Measurements from ENCODE around the gene MAT2A. TPM values are rescaled to one million over a fixed set of nuclear protein-coding genes. Genes with fewer than 3 reads are reported as not detected.

The MAT2A gene
- total and polyA plus RNA-seq, 2 of the 8 experiments (the other 6 are each of a cell fraction or from before 2014, with no cell fraction given) = 255 to 307 TPM

- DNase-seq (ENCODE audit: low read depth in 1 of 2, low spot score in 2 of 2) (no peak), FAIRE-seq (no peak)
- Histone ChIP-seq H4K20me1 (replicated peaks in 1 of 2; ENCODE audit: control insufficient read depth in 1 of 2, insufficient read depth in 2 of 2, low read length in 2 of 2) (no peaks in the 10 kb centered on the region), H3K23ac (ENCODE audit: insufficient read length) (no peak overlapping the region), H3K14ac (ENCODE audit: insufficient read length) (no peak overlapping the region), H3K27me3 (replicated peaks in 1 of 4; ENCODE audit: control insufficient read depth in 3 of 4, extremely low read depth in 1 of 4, insufficient read depth in 3 of 4, low read length in 3 of 4) (no peaks in the 10 kb centered on the region), H2BK15ac (ENCODE audit: low read length) (no peak overlapping the region), H4K5ac (ENCODE audit: insufficient read length, low read depth, low read length) (no peak overlapping the region), H3K23me2 (ENCODE audit: low read depth, low read length) (no peaks in the 10 kb centered on the region), H3K18ac (ENCODE audit: extremely low read depth, low read length) (no peak overlapping the region), H3K56ac (replicated peaks; ENCODE audit: insufficient read length, low read depth, low read length) (no peak overlapping the region), H3K79me2 (ENCODE audit: control insufficient read depth in 1 of 2, insufficient read depth in 2 of 2, low read length in 2 of 2) (peaks cover 0 to 3% of the 10 kb centered on the region in 2 experiments; a peak in 1 of 4 replicates), H3K9ac (replicated peaks in 1 of 4; ENCODE audit: extremely low read depth in 1 of 4, low read depth in 3 of 4, low read length in 3 of 4) (no peak overlapping the region), H2BK12ac (ENCODE audit: low read depth, low read length) (no peak overlapping the region), H3K9me3 (ENCODE audit: insufficient read depth in 2 of 2, low read depth in 1 of 2, low read length in 1 of 2) (no peaks in the 10 kb centered on the region), H2BK20ac (ENCODE audit: low read length) (no peak overlapping the region), H3K4me2 (ENCODE audit: insufficient read depth in 1 of 2, low read depth in 2 of 2, low read length in 2 of 2) (no peak overlapping the region), H3K4me1 (replicated peaks in 1 of 4; ENCODE audit: control insufficient read depth in 3 of 4, insufficient read depth in 4 of 4, low read length in 3 of 4) (no peaks in the 10 kb centered on the region), H3K36me3 (ENCODE audit: control insufficient read depth in 2 of 4, insufficient read depth in 4 of 4, low read length in 3 of 4) (no peaks in the 10 kb centered on the region), H3K4me3 (ENCODE audit: extremely low read depth in 1 of 4, insufficient read depth in 2 of 4, low read depth in 3 of 4, low read length in 4 of 4) (no peak overlapping the region), H2BK120ac (replicated peaks; ENCODE audit: low read depth, low read length) (no peak overlapping the region), H2AK5ac (ENCODE audit: low read depth, low read length) (no peak overlapping the region), H2BK5ac (ENCODE audit: low read depth, low read length) (no peak overlapping the region), H3K4ac (replicated peaks; ENCODE audit: insufficient read length, low read depth, low read length) (no peak overlapping the region), H2AFZ (ENCODE audit: low read length) (no peak overlapping the region), H4K8ac (ENCODE audit: extremely low read depth, insufficient read depth, low read length) (no peak overlapping the region), H3K27ac (ENCODE audit: low read depth, low read length) (no peak overlapping the region), H4K91ac (replicated peaks; ENCODE audit: insufficient read length, low read length) (no peak overlapping the region), H3K79me1 (ENCODE audit: low read depth, low read length) (no peaks in the 10 kb centered on the region)
- POLR2A ChIA-PET (ENCODE audit: partially characterized antibody) = interaction anchor here (0.6 to 38.6 kb wide), 5 partner anchors 9 to 99 kb away, joined by 3 to 1889 read pairs (median 347); partner anchors contain the start of genes CAPG, GGCX and SH2D6
- CTCF ChIA-PET (ENCODE audit: partially characterized antibody) = interaction anchor here (1.0 to 1.5 kb wide), 7 partner anchors 9 to 142 kb away, joined by 3 to 4 read pairs (median 3); no protein-coding TSS in a partner anchor
- 52% methylated on average over 2 of the region's 2 CpGs; no CpG with 5 or more reads in 1 of the 2 experiments for WGBS, 2 experiments (ENCODE audit: extremely low coverage in 1 of 2, insufficient coverage in 1 of 2, insufficient read length in 1 of 2, insufficient replicate concordance in 2 of 2, low coverage in 1 of 2, low lambda C conversion rate in 2 of 2, missing lambda C conversion rate in 1 of 2)
- TF ChIP-seq MAFK (IDR thresholded peaks at IDR 0.05; ENCODE audit: low read depth, low read length) = no peak
- no peak for TF ChIP-seq NRF1 (IDR thresholded peaks at IDR 0.05; ENCODE audit: low read depth, low read length)
- TF ChIP-seq TBP (IDR thresholded peaks at IDR 0.05; ENCODE audit: low read depth, low read length) = no peak
- no peak for TF ChIP-seq MAX (IDR thresholded peaks at IDR 0.05)
- TF ChIP-seq JUN (IDR thresholded peaks at IDR 0.05; ENCODE audit: low read depth, low read length) = no peak
- no peak for TF ChIP-seq RNF2 (IDR thresholded peaks at IDR 0.05; ENCODE audit: borderline replicate concordance, low read depth, low read length, missing control alignments, poor library complexity, severe bottlenecking)
- no peak for TF ChIP-seq CBX8 (IDR thresholded peaks at IDR 0.05; ENCODE audit: borderline replicate concordance, low read depth, low read length)
- TF ChIP-seq CTBP2 (IDR thresholded peaks at IDR 0.05; ENCODE audit: borderline replicate concordance, insufficient read depth, insufficient read length, low read length) = no peak
- no peak for TF ChIP-seq BACH1 (IDR thresholded peaks at IDR 0.05; ENCODE audit: low read length)
- no peak for TF ChIP-seq ATF2 (IDR thresholded peaks at IDR 0.05; ENCODE audit: low read length)
- TF ChIP-seq KDM1A (IDR thresholded peaks at IDR 0.05; ENCODE audit: borderline replicate concordance, low read length) = no peak
- TF ChIP-seq TAF7 (optimal IDR thresholded peaks at IDR 0.05; ENCODE audit: borderline replicate concordance, low read depth, low read length) = no peak
These were observed 7.4 kb upstream of the MAT2A start for GRCh38 chr2:85531589-85531988.

All from H1 (cell line).